OCI-LY1 (cell line): ENCODE data around the gene ZHX3.
A peak's percentile ranks its signal among the peaks of the same experiment; 100 is the strongest.

Source experiments
- H2AFZ ChIP-seq: fragments of 200-600 bp; sonication (generic), shearing (Covaris generic); 2 replicates; pipeline ENCODE4 v1.6.0; 2014; ENCODE audit warnings: antibody characterized with exemption, mild to moderate bottlenecking, low read length
- H3F3A ChIP-seq: fragments of 200-600 bp; sonication (generic), shearing (Covaris generic); 2 replicates; pipeline ENCODE4 v1.6.0; 2014; ENCODE audit warnings: mild to moderate bottlenecking, antibody characterized with exemption, low read length, moderate library complexity; ENCODE audit not compliant: insufficient read depth
- H3K27ac ChIP-seq: fragments of 200-600 bp; sonication (generic); 2 replicates; pipeline ENCODE4 v1.5.1; 2014; ENCODE audit warnings: low read length, mixed run types, mild to moderate bottlenecking, low read depth; ENCODE audit not compliant: poor library complexity, severe bottlenecking
- H3K27me3 ChIP-seq: fragments of 200-600 bp; sonication (generic); 2 replicates; pipeline ENCODE4 v1.6.0; 2014; ENCODE audit warnings: antibody characterized with exemption, mild to moderate bottlenecking, low read length, moderate library complexity; ENCODE audit not compliant: insufficient read depth
- H3K36me3 ChIP-seq: fragments of 200-600 bp; sonication (generic); 2 replicates; pipeline ENCODE4 v1.6.1; 2014; ENCODE audit warnings: mild to moderate bottlenecking, antibody characterized with exemption, low read length, moderate library complexity, mixed read lengths; ENCODE audit not compliant: insufficient read depth
- H3K4me1 ChIP-seq: fragments of 200-600 bp; sonication (generic); 2 replicates; pipeline ENCODE4 v1.5.1; 2014; ENCODE audit warnings: mild to moderate bottlenecking, low read length, moderate library complexity; ENCODE audit not compliant: insufficient read depth, severe bottlenecking
- H3K4me2 ChIP-seq: fragments of 200-600 bp; sonication (generic), shearing (Covaris generic); 2 replicates; pipeline ENCODE4 v1.6.1; 2014; ENCODE audit warnings: low read length
- H3K4me3 ChIP-seq: fragments of 200-600 bp; sonication (generic); 2 replicates; pipeline ENCODE4 v1.5.1; 2014; ENCODE audit warnings: low read length, low read depth, mild to moderate bottlenecking, mixed read lengths; ENCODE audit not compliant: poor library complexity, severe bottlenecking
- H3K79me2 ChIP-seq: fragments of 200-600 bp; shearing (Covaris generic); 2 replicates; pipeline ENCODE4 v1.6.1; 2016; ENCODE audit warnings: mixed run types, low read length, mixed read lengths; ENCODE audit not compliant: insufficient read depth
- H3K9ac ChIP-seq: fragments of 200-600 bp; sonication (generic), shearing (Covaris generic); 2 replicates; pipeline ENCODE4 v1.6.1; 2014; ENCODE audit warnings: mild to moderate bottlenecking, low read length, mixed read lengths
- H3K9me2 ChIP-seq: fragments of 200-600 bp; sonication (generic), shearing (Covaris generic); 2 replicates; pipeline ENCODE4 v1.6.1; 2014; ENCODE audit warnings: low read depth, mild to moderate bottlenecking, low read length, mixed read lengths
- H3K9me3 ChIP-seq: fragments of 200-600 bp; shearing (Covaris generic); 2 replicates; pipeline ENCODE4 v1.6.1; 2014; ENCODE audit warnings: low read length, mixed read lengths
- H4K20me1 ChIP-seq: fragments of 200-600 bp; sonication (generic), shearing (Covaris generic); 2 replicates; pipeline ENCODE4 v1.6.0; 2016; ENCODE audit warnings: mild to moderate bottlenecking, low read length; ENCODE audit not compliant: insufficient read depth
- CTCF ChIP-seq: fragments of 200-600 bp; sonication (generic), shearing (Covaris generic); IDR thresholded peaks from 2 replicates; pipeline ENCODE4 v1.5.1; 2017; ENCODE audit warnings: mild to moderate bottlenecking, antibody characterized with exemption, low read length, moderate library complexity, mixed read lengths
- EZH2 ChIP-seq: fragments of 200-600 bp; sonication (generic), shearing (Covaris generic); IDR thresholded peaks from 2 replicates; pipeline ENCODE4 v1.8.0; 2017; ENCODE audit warnings: borderline replicate concordance, mixed run types, mild to moderate bottlenecking, antibody characterized with exemption, low read length, moderate library complexity, mixed read lengths

ZHX3 gene

GRCh38 chr20:41358230-41358629, 40.7 kb upstream of the ZHX3 start:
- no peak overlapping the region for H3K9ac ChIP-seq
- H3K4me2 ChIP-seq, result no peak overlapping the region
- H4K20me1 ChIP-seq, result no peaks in the 10 kb centered on the region
- TF ChIP-seq CTCF (no peak), EZH2 (no peak)
- no peaks in the 10 kb centered on the region for H3K79me2 ChIP-seq
- H3K4me3 ChIP-seq, result no peak overlapping the region
- H3K4me1 ChIP-seq, result no peaks in the 10 kb centered on the region
- H3K36me3 ChIP-seq, result no peaks in the 10 kb centered on the region
- no peaks in the 10 kb centered on the region for H3F3A ChIP-seq
- H2AFZ ChIP-seq, result no peak overlapping the region
- no peak overlapping the region for H3K27ac ChIP-seq
- no peaks in the 10 kb centered on the region for H3K9me2 ChIP-seq
- no peaks in the 10 kb centered on the region for H3K9me3 ChIP-seq
- H3K27me3 ChIP-seq, result no peaks in the 10 kb centered on the region; the same call in 1 of the 2 replicates

- H3K9ac ChIP-seq, result no peak overlapping the region
- H3K36me3 ChIP-seq, result no peaks in the 10 kb centered on the region
- H3K9me3 ChIP-seq, result no peaks in the 10 kb centered on the region
- no peaks in the 10 kb centered on the region for H3F3A ChIP-seq
- H4K20me1 ChIP-seq, result no peaks in the 10 kb centered on the region
- no peaks in the 10 kb centered on the region for H3K4me1 ChIP-seq
- no peaks in the 10 kb centered on the region for H3K9me2 ChIP-seq
- TF ChIP-seq CTCF (peak; percentile 33; the same call in 1 of the 2 replicates), EZH2 (no peak)
- H3K4me2 ChIP-seq, result no peak overlapping the region
- H3K27ac ChIP-seq, result no peak overlapping the region
- H2AFZ ChIP-seq, result no peak overlapping the region
- no peaks in the 10 kb centered on the region; the same call in 1 of the 2 replicates for H3K27me3 ChIP-seq
- H3K79me2 ChIP-seq, result no peaks in the 10 kb centered on the region
- H3K4me3 ChIP-seq, result no peak overlapping the region
Observed at GRCh38 chr20:41357424-41358163, 40.1 kb upstream of the ZHX3 start.

GRCh38 chr20:41356951-41357350, 39.4 kb upstream of the ZHX3 start:
- Histone ChIP-seq H4K20me1 (no peaks in the 10 kb centered on the region), H3K36me3 (no peaks in the 10 kb centered on the region), H3K79me2 (no peaks in the 10 kb centered on the region), H3K9ac (no peak overlapping the region), H3F3A (no peaks in the 10 kb centered on the region), H3K27ac (no peak overlapping the region), H2AFZ (no peak overlapping the region), H3K9me3 (no peaks in the 10 kb centered on the region), H3K4me1 (no peaks in the 10 kb centered on the region), H3K4me2 (no peak overlapping the region), H3K9me2 (no peaks in the 10 kb centered on the region), H3K4me3 (no peak overlapping the region), H3K27me3 (no peaks in the 10 kb centered on the region; the same call in 1 of the 2 replicates)
- TF ChIP-seq EZH2, result no peak
- no peak for TF ChIP-seq CTCF
